ENCODE measurements around the gene FBXW4.

Gene FBXW4

GRCh38 chr10:101571271-101571925 lies 123.6 kb downstream of the FBXW4 start:
- Histone ChIP-seq H3K9ac (ENCODE audit: low read depth, low read length) (no peak overlapping the region), H3K36me3 (ENCODE audit: insufficient read depth, low read length) (no peaks in the 10 kb centered on the region), H3K9me3 (ENCODE audit: control insufficient read depth, insufficient read depth, low read length) (no peaks in the 10 kb centered on the region)

GRCh38 chr10:101570428-101571270 lies 124.3 kb downstream of the FBXW4 start:
- H3K9ac ChIP-seq (ENCODE audit: low read depth, low read length): peak overlapping the region; percentile 66
- no peaks in the 10 kb centered on the region for H3K36me3 ChIP-seq (ENCODE audit: insufficient read depth, low read length)
- H3K4me1 ChIP-seq (ENCODE audit: insufficient read depth, low read length): 0 out of 2 replicates have a peak, but pooled peaks cover 4% of the 10 kb centered on the region
- no peaks in the 10 kb centered on the region for H3K9me3 ChIP-seq (ENCODE audit: control insufficient read depth, insufficient read depth, low read length)

More at GRCh38 chr10:101571271-101571925, 123.6 kb downstream of the FBXW4 start:
- H3K4me1 ChIP-seq (ENCODE audit: insufficient read depth, low read length): 0 out of 2 replicates have a peak, but pooled peaks cover 4% of the 10 kb centered on the region

GRCh38 chr10:101569622-101570427 lies 125.1 kb downstream of the FBXW4 start:
- Histone ChIP-seq H3K4me1 (ENCODE audit: insufficient read depth, low read length) (0 out of 2 replicates have a peak, but pooled peaks cover 4% of the 10 kb centered on the region), H3K9ac (ENCODE audit: low read depth, low read length) (peak overlapping the region; percentile 69; the same call in 1 of the 2 replicates), H3K36me3 (ENCODE audit: insufficient read depth, low read length) (no peaks in the 10 kb centered on the region), H3K9me3 (ENCODE audit: control insufficient read depth, insufficient read depth, low read length) (no peaks in the 10 kb centered on the region)

- Histone ChIP-seq H3K9me3 (ENCODE audit: control insufficient read depth, insufficient read depth, low read length) (no peaks in the 10 kb centered on the region), H3K9ac (ENCODE audit: low read depth, low read length) (peak overlapping the region; percentile 69; the same call in 1 of the 2 replicates), H3K36me3 (ENCODE audit: insufficient read depth, low read length) (no peaks in the 10 kb centered on the region), H3K4me1 (ENCODE audit: insufficient read depth, low read length) (no peaks in the 10 kb centered on the region)
These were observed 125.7 kb downstream of the FBXW4 start for GRCh38 chr10:101569323-101569621.

GRCh38 chr10:101568054-101568745 lies 126.8 kb downstream of the FBXW4 start:
- Histone ChIP-seq H3K9me3 (ENCODE audit: control insufficient read depth, insufficient read depth, low read length) (no peaks in the 10 kb centered on the region), H3K36me3 (ENCODE audit: insufficient read depth, low read length) (no peaks in the 10 kb centered on the region), H3K4me1 (ENCODE audit: insufficient read depth, low read length) (no peaks in the 10 kb centered on the region), H3K9ac (ENCODE audit: low read depth, low read length) (no peak overlapping the region)

- Histone ChIP-seq H3K4me1 (ENCODE audit: insufficient read depth, low read length) (no peaks in the 10 kb centered on the region), H3K36me3 (ENCODE audit: insufficient read depth, low read length) (no peaks in the 10 kb centered on the region), H3K9ac (ENCODE audit: low read depth, low read length) (no peak overlapping the region), H3K9me3 (ENCODE audit: control insufficient read depth, insufficient read depth, low read length) (no peaks in the 10 kb centered on the region)
These were observed 127.6 kb downstream of the FBXW4 start for GRCh38 chr10:101567165-101568006.

- H3K9me3 ChIP-seq (ENCODE audit: control insufficient read depth, insufficient read depth, low read length): no peaks in the 10 kb centered on the region
- no peaks in the 10 kb centered on the region for H3K4me1 ChIP-seq (ENCODE audit: insufficient read depth, low read length)
- no peak overlapping the region; the same call in 1 of the 2 replicates for H3K9ac ChIP-seq (ENCODE audit: low read depth, low read length)
- no peaks in the 10 kb centered on the region for H3K36me3 ChIP-seq (ENCODE audit: insufficient read depth, low read length)
These were observed 128.4 kb downstream of the FBXW4 start for GRCh38 chr10:101566333-101567164.

GRCh38 chr10:101565936-101566332 lies 129.0 kb downstream of the FBXW4 start:
- Histone ChIP-seq H3K9ac (ENCODE audit: low read depth, low read length) (no peak overlapping the region), H3K9me3 (ENCODE audit: control insufficient read depth, insufficient read depth, low read length) (no peaks in the 10 kb centered on the region), H3K4me1 (ENCODE audit: insufficient read depth, low read length) (no peaks in the 10 kb centered on the region), H3K36me3 (ENCODE audit: insufficient read depth, low read length) (no peaks in the 10 kb centered on the region)

- H3K9me3 ChIP-seq (ENCODE audit: control insufficient read depth, insufficient read depth, low read length): no peaks in the 10 kb centered on the region
- no peaks in the 10 kb centered on the region for H3K4me1 ChIP-seq (ENCODE audit: insufficient read depth, low read length)
- H3K9ac ChIP-seq (ENCODE audit: low read depth, low read length): no peak overlapping the region
- H3K36me3 ChIP-seq (ENCODE audit: insufficient read depth, low read length): no peaks in the 10 kb centered on the region
These were observed 129.5 kb downstream of the FBXW4 start for GRCh38 chr10:101565370-101565900.

GRCh38 chr10:101564490-101564991 lies 130.4 kb downstream of the FBXW4 start:
- Histone ChIP-seq H3K9me3 (ENCODE audit: control insufficient read depth, insufficient read depth, low read length) (no peaks in the 10 kb centered on the region), H3K4me1 (ENCODE audit: insufficient read depth, low read length) (no peaks in the 10 kb centered on the region), H3K9ac (ENCODE audit: low read depth, low read length) (no peak overlapping the region), H3K36me3 (ENCODE audit: insufficient read depth, low read length) (no peaks in the 10 kb centered on the region)

GRCh38 chr10:101563497-101564040 lies 131.4 kb downstream of the FBXW4 start:
- no peaks in the 10 kb centered on the region for H3K9me3 ChIP-seq (ENCODE audit: control insufficient read depth, insufficient read depth, low read length)
- no peak overlapping the region for H3K9ac ChIP-seq (ENCODE audit: low read depth, low read length)
- no peaks in the 10 kb centered on the region for H3K36me3 ChIP-seq (ENCODE audit: insufficient read depth, low read length)
- H3K4me1 ChIP-seq (ENCODE audit: insufficient read depth, low read length): no peaks in the 10 kb centered on the region

GRCh38 chr10:101563007-101563406 lies 132.0 kb downstream of the FBXW4 start:
- H3K36me3 ChIP-seq (ENCODE audit: insufficient read depth, low read length): no peaks in the 10 kb centered on the region
- no peaks in the 10 kb centered on the region for H3K9me3 ChIP-seq (ENCODE audit: control insufficient read depth, insufficient read depth, low read length)
- no peak overlapping the region for H3K9ac ChIP-seq (ENCODE audit: low read depth, low read length)
- no peaks in the 10 kb centered on the region for H3K4me1 ChIP-seq (ENCODE audit: insufficient read depth, low read length)
